HepG2 (cell line): ENCODE results near the gene RAB40C. TPM values are rescaled to one million over a fixed set of nuclear protein-coding genes. Genes with fewer than 3 reads are reported as not detected.

Source experiments
- FOXM1 ChIP-seq: sonication (generic); formaldehyde crosslinking; IDR thresholded peaks from 2 replicates; pipeline ENCODE4 v1.5.0; 2020; ENCODE audit warnings: missing genetic modification reagents
- HDAC1 ChIP-seq: sonication (generic); formaldehyde crosslinking; IDR thresholded peaks from 2 replicates; pipeline ENCODE4 v1.5.1; 2020; ENCODE audit warnings: mild to moderate bottlenecking, missing genetic modification reagents
- MAZ ChIP-seq, 2 experiments: sonication (generic) in 1 of 2; formaldehyde crosslinking in 1 of 2; IDR thresholded peaks; 2 replicates each; pipeline versions ENCODE4 v1.5.0 to v1.6.1; 2012 to 2020; ENCODE audit warnings: low read depth in 2 of 2, mild to moderate bottlenecking in 2 of 2, borderline replicate concordance in 1 of 2, improper control_type of control experiment in 1 of 2, low read length in 1 of 2, missing genetic modification reagents in 1 of 2, moderate library complexity in 1 of 2
- NFE2L1 ChIP-seq: sonication (generic); formaldehyde crosslinking; IDR thresholded peaks from 2 replicates; pipeline ENCODE4 v1.4.0; 2020; ENCODE audit warnings: missing genetic modification reagents, mild to moderate bottlenecking, borderline replicate concordance
- NR3C1 ChIP-seq: sonication (generic); formaldehyde crosslinking; IDR thresholded peaks from 2 replicates; pipeline ENCODE4 v1.4.0; 2020; ENCODE audit warnings: missing genetic modification reagents
- PHF20 ChIP-seq: sonication (generic); formaldehyde crosslinking; IDR thresholded peaks from 2 replicates; pipeline ENCODE4 v1.5.0; 2020; ENCODE audit warnings: mild to moderate bottlenecking, missing genetic modification reagents
- REL ChIP-seq: sonication (generic); formaldehyde crosslinking; conservative IDR thresholded peaks from 2 replicates; pipeline ENCODE4 v1.8.0; 2022; ENCODE audit warnings: mild to moderate bottlenecking, missing genetic modification reagents, moderate library complexity
- ZIK1 ChIP-seq: sonication (generic); formaldehyde crosslinking; IDR thresholded peaks from 2 replicates; pipeline ENCODE4 v1.5.0; 2020; ENCODE audit warnings: mild to moderate bottlenecking, low read depth, missing genetic modification reagents, borderline replicate concordance
- ZNF451 ChIP-seq: sonication (generic); formaldehyde crosslinking; IDR thresholded peaks from 2 replicates; pipeline ENCODE4 v1.5.0; 2020; ENCODE audit warnings: mild to moderate bottlenecking, missing genetic modification reagents
- ZNF766 ChIP-seq: sonication (generic); formaldehyde crosslinking; IDR thresholded peaks from 2 replicates; pipeline ENCODE4 v1.5.0; 2020; ENCODE audit warnings: missing genetic modification reagents, borderline replicate concordance
- ZNF775 ChIP-seq: sonication (generic); formaldehyde crosslinking; IDR thresholded peaks from 2 replicates; pipeline ENCODE4 v1.4.0; 2020; ENCODE audit warnings: missing genetic modification reagents, mild to moderate bottlenecking, moderate library complexity, borderline replicate concordance
- polyA plus RNA-seq, 8 experiments: library from polyadenylated mRNA; depleted of rRNA in 3 of 8; stranded (reverse) in 7 of 8; unstranded in 1 of 8; fragments of >200 nt; fragmentation: Illumina TruSeq in 4 of 8; extraction: Trizol in 4 of 8; gene quantifications; 2 replicates each; pipeline versions ENCODE4 v1.2.1 to v1.2.3, GENCODE V29; 2011 to 2016; ENCODE audit warnings: low read depth in 4 of 8, missing spikeins in 1 of 8, mixed read lengths in 1 of 8; ENCODE audit not compliant: insufficient read depth in 1 of 8
- total RNA-seq, 5 experiments: library from RNA; depleted of rRNA; stranded (reverse); fragments of >200 nt; fragmentation: Illumina TruSeq; extraction: Trizol; gene quantifications; 2 replicates each; pipeline ENCODE4 v1.2.3, GENCODE V29; 2016; ENCODE audit warnings: low read depth in 1 of 5
- TF ChIP-seq, protein P1 (sequence below): sonication (generic); formaldehyde crosslinking; IDR thresholded peaks from 2 replicates; pipeline ENCODE4 v1.4.0; 2020; ENCODE audit warnings: missing genetic modification reagents, borderline replicate concordance
- TF ChIP-seq, protein P2 (sequence below): sonication (generic); formaldehyde crosslinking; IDR thresholded peaks from 2 replicates; pipeline ENCODE4 v1.4.0; 2020; ENCODE audit warnings: missing genetic modification reagents, borderline replicate concordance
- TF ChIP-seq, protein P3 (sequence below): sonication (generic); formaldehyde crosslinking; IDR thresholded peaks from 2 replicates; pipeline ENCODE4 v1.4.0; 2020; ENCODE audit warnings: missing genetic modification reagents, mild to moderate bottlenecking, borderline replicate concordance
- TF ChIP-seq, protein P4 (sequence below): sonication (generic); formaldehyde crosslinking; IDR thresholded peaks from 2 replicates; pipeline ENCODE4 v1.4.0; 2020; ENCODE audit warnings: missing genetic modification reagents, mild to moderate bottlenecking, borderline replicate concordance

RAB40C gene
- total and polyA plus RNA-seq, 2 of the 13 experiments (the other 11 are each of a cell fraction or from before 2014, with no cell fraction given) = 7.7 to 11.5 TPM

DNA sequence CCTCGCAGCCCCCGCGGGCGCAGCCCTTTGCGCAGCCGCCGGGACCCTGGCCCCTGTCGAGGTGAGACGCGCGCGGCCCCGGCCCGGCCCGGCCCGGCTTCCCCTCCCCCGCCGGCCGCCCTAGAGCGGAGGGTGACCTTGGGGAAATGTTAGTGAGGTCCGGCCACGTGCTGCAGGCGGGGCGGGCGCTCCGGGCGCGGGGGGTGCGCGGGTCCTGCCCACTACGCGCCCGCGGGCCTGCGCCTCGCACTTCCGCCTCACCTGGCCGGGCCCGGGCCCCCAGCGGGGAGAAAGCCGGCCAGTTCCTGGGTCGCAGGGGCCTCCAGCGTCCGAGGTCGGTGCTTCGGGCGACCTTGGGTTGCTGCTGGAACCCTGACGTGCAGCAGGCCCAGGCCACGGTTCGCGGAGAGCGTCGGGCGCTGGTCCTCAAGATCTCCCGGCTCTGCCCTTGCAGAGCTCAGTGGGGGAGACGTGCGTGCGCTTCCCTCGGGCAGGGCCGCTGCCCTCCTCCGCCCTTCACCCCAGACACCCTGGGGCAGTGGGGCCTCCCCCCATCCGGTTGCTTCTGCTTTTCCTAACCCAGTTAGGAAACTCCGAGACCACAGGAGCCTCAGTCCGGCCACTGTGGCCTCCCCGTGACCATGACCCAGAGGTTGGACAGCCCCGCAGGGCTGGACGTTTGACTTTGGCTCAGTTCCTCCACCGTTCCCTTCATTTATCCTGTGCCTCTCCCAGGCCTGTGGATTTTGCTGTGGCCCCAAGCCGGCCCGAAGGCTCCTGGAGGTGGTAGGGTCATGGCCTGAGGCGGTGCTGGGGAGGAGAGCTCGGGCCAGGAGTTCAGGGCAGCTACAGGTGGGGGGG lies 52.6 kb downstream of the RAB40C start (continued):
- 0 out of 2 replicates have a peak, but pooled peaks have one; percentile 13 for TF ChIP-seq MAZ (IDR thresholded peaks at IDR 0.05; ENCODE audit: borderline replicate concordance, low read depth, low read length)
- TF ChIP-seq MAZ (CRISPR knock-in tag; IDR thresholded peaks at IDR 0.05; ENCODE audit: low read depth) = peak; percentile 64; the same call in 1 of the 2 replicates
- TF ChIP-seq ZNF451 (CRISPR knock-in tag) = no peak
- TF ChIP-seq, protein P1, sequence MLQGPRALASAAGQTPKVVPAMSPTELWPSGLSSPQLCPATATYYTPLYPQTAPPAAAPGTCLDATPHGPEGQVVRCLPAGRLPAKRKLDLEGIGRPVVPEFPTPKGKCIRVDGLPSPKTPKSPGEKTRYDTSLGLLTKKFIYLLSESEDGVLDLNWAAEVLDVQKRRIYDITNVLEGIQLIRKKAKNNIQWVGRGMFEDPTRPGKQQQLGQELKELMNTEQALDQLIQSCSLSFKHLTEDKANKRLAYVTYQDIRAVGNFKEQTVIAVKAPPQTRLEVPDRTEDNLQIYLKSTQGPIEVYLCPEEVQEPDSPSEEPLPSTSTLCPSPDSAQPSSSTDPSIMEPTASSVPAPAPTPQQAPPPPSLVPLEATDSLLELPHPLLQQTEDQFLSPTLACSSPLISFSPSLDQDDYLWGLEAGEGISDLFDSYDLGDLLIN = 0 out of 2 replicates have a peak, but pooled peaks have one; percentile 85
- TF ChIP-seq HDAC1 = peak; percentile 58
- TF ChIP-seq ZNF766 (CRISPR knock-in tag) = 0 out of 2 replicates have a peak, but pooled peaks have one; percentile 50
- peak; percentile 68 for TF ChIP-seq PHF20 (CRISPR knock-in tag)
- 0 out of 2 replicates have a peak, but pooled peaks have one; percentile 77 for TF ChIP-seq ZIK1 (CRISPR knock-in tag)
- no peak for TF ChIP-seq ZNF775 (CRISPR knock-in tag)
- TF ChIP-seq NR3C1 (CRISPR knock-in tag) = no peak
- TF ChIP-seq REL (CRISPR knock-in tag) = no peak
- TF ChIP-seq, protein P2, sequence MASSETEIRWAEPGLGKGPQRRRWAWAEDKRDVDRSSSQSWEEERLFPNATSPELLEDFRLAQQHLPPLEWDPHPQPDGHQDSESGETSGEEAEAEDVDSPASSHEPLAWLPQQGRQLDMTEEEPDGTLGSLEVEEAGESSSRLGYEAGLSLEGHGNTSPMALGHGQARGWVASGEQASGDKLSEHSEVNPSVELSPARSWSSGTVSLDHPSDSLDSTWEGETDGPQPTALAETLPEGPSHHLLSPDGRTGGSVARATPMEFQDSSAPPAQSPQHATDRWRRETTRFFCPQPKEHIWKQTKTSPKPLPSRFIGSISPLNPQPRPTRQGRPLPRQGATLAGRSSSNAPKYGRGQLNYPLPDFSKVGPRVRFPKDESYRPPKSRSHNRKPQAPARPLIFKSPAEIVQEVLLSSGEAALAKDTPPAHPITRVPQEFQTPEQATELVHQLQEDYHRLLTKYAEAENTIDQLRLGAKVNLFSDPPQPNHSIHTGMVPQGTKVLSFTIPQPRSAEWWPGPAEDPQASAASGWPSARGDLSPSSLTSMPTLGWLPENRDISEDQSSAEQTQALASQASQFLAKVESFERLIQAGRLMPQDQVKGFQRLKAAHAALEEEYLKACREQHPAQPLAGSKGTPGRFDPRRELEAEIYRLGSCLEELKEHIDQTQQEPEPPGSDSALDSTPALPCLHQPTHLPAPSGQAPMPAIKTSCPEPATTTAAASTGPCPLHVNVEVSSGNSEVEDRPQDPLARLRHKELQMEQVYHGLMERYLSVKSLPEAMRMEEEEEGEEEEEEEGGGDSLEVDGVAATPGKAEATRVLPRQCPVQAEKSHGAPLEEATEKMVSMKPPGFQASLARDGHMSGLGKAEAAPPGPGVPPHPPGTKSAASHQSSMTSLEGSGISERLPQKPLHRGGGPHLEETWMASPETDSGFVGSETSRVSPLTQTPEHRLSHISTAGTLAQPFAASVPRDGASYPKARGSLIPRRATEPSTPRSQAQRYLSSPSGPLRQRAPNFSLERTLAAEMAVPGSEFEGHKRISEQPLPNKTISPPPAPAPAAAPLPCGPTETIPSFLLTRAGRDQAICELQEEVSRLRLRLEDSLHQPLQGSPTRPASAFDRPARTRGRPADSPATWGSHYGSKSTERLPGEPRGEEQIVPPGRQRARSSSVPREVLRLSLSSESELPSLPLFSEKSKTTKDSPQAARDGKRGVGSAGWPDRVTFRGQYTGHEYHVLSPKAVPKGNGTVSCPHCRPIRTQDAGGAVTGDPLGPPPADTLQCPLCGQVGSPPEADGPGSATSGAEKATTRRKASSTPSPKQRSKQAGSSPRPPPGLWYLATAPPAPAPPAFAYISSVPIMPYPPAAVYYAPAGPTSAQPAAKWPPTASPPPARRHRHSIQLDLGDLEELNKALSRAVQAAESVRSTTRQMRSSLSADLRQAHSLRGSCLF (CRISPR knock-in tag) = no peak
- TF ChIP-seq, protein P3, sequence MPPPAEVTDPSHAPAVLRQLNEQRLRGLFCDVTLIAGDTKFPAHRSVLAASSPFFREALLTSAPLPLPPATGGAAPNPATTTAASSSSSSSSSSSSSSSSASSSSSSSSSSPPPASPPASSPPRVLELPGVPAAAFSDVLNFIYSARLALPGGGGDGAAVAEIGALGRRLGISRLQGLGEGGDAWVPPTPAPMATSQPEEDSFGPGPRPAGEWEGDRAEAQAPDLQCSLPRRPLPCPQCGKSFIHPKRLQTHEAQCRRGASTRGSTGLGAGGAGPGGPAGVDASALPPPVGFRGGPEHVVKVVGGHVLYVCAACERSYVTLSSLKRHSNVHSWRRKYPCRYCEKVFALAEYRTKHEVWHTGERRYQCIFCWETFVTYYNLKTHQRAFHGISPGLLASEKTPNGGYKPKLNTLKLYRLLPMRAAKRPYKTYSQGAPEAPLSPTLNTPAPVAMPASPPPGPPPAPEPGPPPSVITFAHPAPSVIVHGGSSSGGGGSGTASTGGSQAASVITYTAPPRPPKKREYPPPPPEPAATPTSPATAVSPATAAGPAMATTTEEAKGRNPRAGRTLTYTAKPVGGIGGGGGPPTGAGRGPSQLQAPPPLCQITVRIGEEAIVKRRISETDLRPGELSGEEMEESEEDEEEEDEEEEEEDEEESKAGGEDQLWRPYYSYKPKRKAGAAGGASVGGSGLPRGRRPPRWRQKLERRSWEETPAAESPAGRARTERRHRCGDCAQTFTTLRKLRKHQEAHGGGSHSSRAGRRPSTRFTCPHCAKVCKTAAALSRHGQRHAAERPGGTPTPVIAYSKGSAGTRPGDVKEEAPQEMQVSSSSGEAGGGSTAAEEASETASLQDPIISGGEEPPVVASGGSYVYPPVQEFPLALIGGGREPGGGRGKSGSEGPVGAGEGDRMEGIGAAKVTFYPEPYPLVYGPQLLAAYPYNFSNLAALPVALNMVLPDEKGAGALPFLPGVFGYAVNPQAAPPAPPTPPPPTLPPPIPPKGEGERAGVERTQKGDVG (CRISPR knock-in tag) = peak; percentile 71; the same call in 1 of the 2 replicates
- no peak for TF ChIP-seq NFE2L1 (CRISPR knock-in tag)
- no peak for TF ChIP-seq FOXM1 (CRISPR knock-in tag)
- TF ChIP-seq, protein P4, sequence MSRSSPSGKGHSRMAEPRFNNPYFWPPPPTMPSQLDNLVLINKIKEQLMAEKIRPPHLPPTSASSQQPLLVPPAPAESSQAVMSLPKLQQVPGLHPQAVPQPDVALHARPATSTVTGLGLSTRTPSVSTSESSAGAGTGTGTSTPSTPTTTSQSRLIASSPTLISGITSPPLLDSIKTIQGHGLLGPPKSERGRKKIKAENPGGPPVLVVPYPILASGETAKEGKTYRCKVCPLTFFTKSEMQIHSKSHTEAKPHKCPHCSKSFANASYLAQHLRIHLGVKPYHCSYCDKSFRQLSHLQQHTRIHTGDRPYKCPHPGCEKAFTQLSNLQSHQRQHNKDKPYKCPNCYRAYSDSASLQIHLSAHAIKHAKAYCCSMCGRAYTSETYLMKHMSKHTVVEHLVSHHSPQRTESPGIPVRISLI (CRISPR knock-in tag) = no peak
